WTC11 (cell line): Measurements from ENCODE around the gene CACNA1A. TPM values are rescaled to one million over a fixed set of nuclear protein-coding genes. Genes with fewer than 3 reads are reported as not detected.

Experiments used
- ATAC-seq: fragments of 200-7000 bp; cut with Tn5 transposase; 2 replicates; pipeline ENCODE4 v1.10.0; 2021; ENCODE audit warnings: mild to moderate bottlenecking, moderate library complexity
- CTCF ChIA-PET: fragments of 300-600 bp; sonication (Branson Sonifier 250); formaldehyde crosslinking; loops from one replicate; lab custom pipeline; 2021; ENCODE audit warnings: antibody characterized with exemption; lab: Charles Lee
- POLR2A ChIA-PET: fragments of 350-600 bp; sonication (Branson Sonifier 250); formaldehyde crosslinking; loops from one replicate; lab custom pipeline; 2021; ENCODE audit warnings: antibody characterized with exemption; lab: Charles Lee
- DNase-seq: peaks from one replicate; pipeline ENCODE4 v3.0.0; 2021; ENCODE audit warnings: low spot score
- H3K27ac Mint-ChIP-seq: 2 replicates; pipeline ENCODE4 v1.8.0; 2021; ENCODE audit warnings: mixed read lengths
- H3K27me3 Mint-ChIP-seq: 2 replicates; pipeline ENCODE4 v1.8.0; 2021; ENCODE audit warnings: low read depth, mild to moderate bottlenecking, moderate library complexity, mixed read lengths
- H3K36me3 Mint-ChIP-seq: 2 replicates; pipeline ENCODE4 v1.8.0; 2021; ENCODE audit warnings: mixed read lengths
- H3K4me1 Mint-ChIP-seq: 2 replicates; pipeline ENCODE4 v1.8.0; 2022; ENCODE audit warnings: mixed read lengths
- H3K4me3 Mint-ChIP-seq: 2 replicates; pipeline ENCODE4 v1.8.0; 2021; ENCODE audit warnings: mild to moderate bottlenecking, moderate library complexity, mixed read lengths
- H3K9me3 Mint-ChIP-seq: 2 replicates; pipeline ENCODE4 v1.8.0; 2021; ENCODE audit warnings: mixed read lengths
- ATF1 ChIP-seq: sonication (generic); formaldehyde crosslinking; IDR thresholded peaks from 2 replicates; pipeline ENCODE4 v1.8.1; 2023; ENCODE audit warnings: mild to moderate bottlenecking, moderate library complexity, missing genetic modification reagents
- ATF2 ChIP-seq: sonication (generic); formaldehyde crosslinking; IDR thresholded peaks from 2 replicates; pipeline ENCODE4 v1.8.1; 2022; ENCODE audit warnings: low read depth, missing genetic modification reagents, borderline replicate concordance
- CDX4 ChIP-seq: fragments of 250-450 bp; sonication (Bioruptor Pico); IDR thresholded peaks from 2 replicates; pipeline ENCODE4 v1.9.0; 2021; ENCODE audit warnings: moderate library complexity, mild to moderate bottlenecking, inconsistent platforms, borderline replicate concordance
- ESRRA ChIP-seq: sonication (generic); formaldehyde crosslinking; IDR thresholded peaks from 2 replicates; pipeline ENCODE4 v1.8.1; 2022; ENCODE audit warnings: mild to moderate bottlenecking, missing genetic modification reagents, borderline replicate concordance
- FOXJ3 ChIP-seq: sonication (generic); formaldehyde crosslinking; IDR thresholded peaks from 2 replicates; pipeline ENCODE4 v1.9.0; 2021; ENCODE audit warnings: missing genetic modification reagents, mild to moderate bottlenecking, borderline replicate concordance
- GRHL2 ChIP-seq: fragments of 250-450 bp; sonication (Bioruptor Pico); IDR thresholded peaks from 2 replicates; pipeline ENCODE4 v1.8.0; 2022; ENCODE audit warnings: mild to moderate bottlenecking, moderate library complexity; ENCODE audit not compliant: insufficient replicate concordance, severe bottlenecking
- HMGXB4 ChIP-seq: sonication (generic); formaldehyde crosslinking; IDR thresholded peaks from 2 replicates; pipeline ENCODE4 v1.8.1; 2023; ENCODE audit warnings: mild to moderate bottlenecking, moderate library complexity, missing genetic modification reagents
- JUN ChIP-seq: sonication (generic); formaldehyde crosslinking; IDR thresholded peaks from 2 replicates; pipeline ENCODE4 v1.8.0; 2023; ENCODE audit warnings: mild to moderate bottlenecking, missing genetic modification reagents
- MAX ChIP-seq: sonication (generic); formaldehyde crosslinking; IDR thresholded peaks from 2 replicates; pipeline ENCODE4 v1.8.0; 2022; ENCODE audit warnings: mild to moderate bottlenecking, missing genetic modification reagents
- NFE2L1 ChIP-seq: sonication (generic); formaldehyde crosslinking; IDR thresholded peaks from 2 replicates; pipeline ENCODE4 v1.8.1; 2023; ENCODE audit warnings: missing genetic modification reagents
- OVOL2 ChIP-seq: fragments of 250-450 bp; sonication (Bioruptor Pico); IDR thresholded peaks from 2 replicates; pipeline ENCODE4 v1.9.0; 2021; ENCODE audit warnings: mild to moderate bottlenecking, borderline replicate concordance
- RELA ChIP-seq: sonication (generic); formaldehyde crosslinking; IDR thresholded peaks from 2 replicates; pipeline ENCODE4 v1.8.1; 2022; ENCODE audit warnings: missing genetic modification reagents, mild to moderate bottlenecking, borderline replicate concordance
- TCF7 ChIP-seq: sonication (generic); formaldehyde crosslinking; IDR thresholded peaks from 2 replicates; pipeline ENCODE4 v1.8.0; 2022; ENCODE audit warnings: mild to moderate bottlenecking, low read depth, missing genetic modification reagents, moderate library complexity
- TEAD1 ChIP-seq: sonication (generic); formaldehyde crosslinking; IDR thresholded peaks from 2 replicates; pipeline ENCODE4 v1.8.0; 2022; ENCODE audit warnings: mild to moderate bottlenecking, missing genetic modification reagents
- USF1 ChIP-seq: sonication (generic); formaldehyde crosslinking; IDR thresholded peaks from 2 replicates; pipeline ENCODE4 v1.8.0; 2022; ENCODE audit warnings: mild to moderate bottlenecking, missing genetic modification reagents
- USF2 ChIP-seq: sonication (generic); formaldehyde crosslinking; IDR thresholded peaks from 2 replicates; pipeline ENCODE4 v1.8.1; 2023; ENCODE audit warnings: mild to moderate bottlenecking, missing genetic modification reagents, moderate library complexity
- ZNF396 ChIP-seq: fragments of 250-450 bp; sonication (Bioruptor Pico); IDR thresholded peaks from 2 replicates; pipeline ENCODE4 v1.8.0; 2021; ENCODE audit warnings: mild to moderate bottlenecking, moderate library complexity, borderline replicate concordance
- ZNF416 ChIP-seq: fragments of 250-450 bp; sonication (Bioruptor Pico); IDR thresholded peaks from 2 replicates; pipeline ENCODE4 v1.9.0; 2021; ENCODE audit warnings: mild to moderate bottlenecking, inconsistent platforms
- ZNF671 ChIP-seq: fragments of 250-450 bp; sonication (Bioruptor Pico); IDR thresholded peaks from 2 replicates; pipeline ENCODE4 v1.8.0; 2021; ENCODE audit warnings: mild to moderate bottlenecking
- total RNA-seq: library from RNA; stranded (reverse); gene quantifications from 3 replicates; pipeline ENCODE4 v1.2.3, GENCODE V29; 2021

Gene CACNA1A
- total RNA-seq, 1 experiment from 2014 or later: 28.9 TPM

- H3K9me3 Mint-ChIP-seq: peaks cover 4% of the 10 kb centered on the region; the same call in 1 of the 2 replicates
- peaks cover 18% of the 10 kb centered on the region for H3K36me3 Mint-ChIP-seq
- H3K27me3 Mint-ChIP-seq: no peaks in the 10 kb centered on the region
- H3K4me1 Mint-ChIP-seq: no peaks in the 10 kb centered on the region
- CTCF ChIA-PET: interaction anchor here (1.2 to 1.8 kb wide), 4 partner anchors 31 to 286 kb away, joined by 3 to 5 read pairs (median 4); no protein-coding TSS in a partner anchor
- DNase-seq: no peak
- H3K4me3 Mint-ChIP-seq: no peak overlapping the region
- no peak for TF ChIP-seq TCF7
- H3K27ac Mint-ChIP-seq: no peak overlapping the region
- POLR2A ChIA-PET: no interaction called here
- no peak for ATAC-seq
These were observed 202.7 kb downstream of the CACNA1A start for GRCh38 chr19:13303381-13304129.

GRCh38 chr19:13302526-13303270 is 203.6 kb downstream of the CACNA1A start:
- peaks cover 18% of the 10 kb centered on the region for H3K36me3 Mint-ChIP-seq
- H3K9me3 Mint-ChIP-seq: peaks cover 4% of the 10 kb centered on the region; the same call in 1 of the 2 replicates
- H3K4me3 Mint-ChIP-seq: no peak overlapping the region
- 0 out of 2 replicates have a peak overlapping the region, but pooled peaks have one; percentile 9 for H3K27ac Mint-ChIP-seq
- no peaks in the 10 kb centered on the region for H3K4me1 Mint-ChIP-seq
- ATAC-seq: peak; percentile 38
- TF ChIP-seq ZNF671 (CRISPR knock-in tag): no peak
- TF ChIP-seq USF1: no peak
- TF ChIP-seq ZNF396 (CRISPR knock-in tag): no peak
- TF ChIP-seq OVOL2 (CRISPR knock-in tag): no peak
- TF ChIP-seq JUN (CRISPR knock-in tag): no peak
- no peak for TF ChIP-seq FOXJ3 (CRISPR knock-in tag)
- TF ChIP-seq ATF2 (CRISPR knock-in tag): no peak
- TF ChIP-seq MAX: no peak
- TF ChIP-seq ESRRA (CRISPR knock-in tag): no peak
- TF ChIP-seq CDX4 (CRISPR knock-in tag): no peak
- no peak for TF ChIP-seq ATF1 (CRISPR knock-in tag)
- no peak for TF ChIP-seq GRHL2 (CRISPR knock-in tag)
- TF ChIP-seq NFE2L1 (CRISPR knock-in tag): no peak
- TF ChIP-seq TEAD1 (CRISPR knock-in tag): no peak
- TF ChIP-seq ZNF416 (CRISPR knock-in tag): no peak
- TF ChIP-seq USF2: no peak
- TF ChIP-seq HMGXB4 (CRISPR knock-in tag): no peak
- no peak for TF ChIP-seq RELA
- TF ChIP-seq, all 79 proteins: peak for 0
- ChIA-PET POLR2A (interaction anchor here (0.9 kb wide), 1 partner anchor 43 kb away, joined by 4 read pairs; no protein-coding TSS in a partner anchor), CTCF (interaction anchor here (0.6 to 1.8 kb wide), 8 partner anchors 25 to 625 kb away, joined by 3 to 5 read pairs (median 3); no protein-coding TSS in a partner anchor)
- no peaks in the 10 kb centered on the region for H3K27me3 Mint-ChIP-seq
- DNase-seq: no peak
